Measurements from ENCODE around the gene XYLT1. TPM values are rescaled to one million over a fixed set of nuclear protein-coding genes. Genes with fewer than 3 reads are reported as not detected.
"Not testable (repeated sequence)": the region's sequence is repeated elsewhere in the genome, so short reads cannot be mapped to it uniquely, and the experiment has no call there.

XYLT1 gene
- total RNA-seq, 1 donor from 2014 or later = 16.4 TPM

GRCh38 chr16:17504050-17504449 is 33.3 kb upstream of the XYLT1 start:
- H3K9me3 Mint-ChIP-seq = peaks cover 8% of the 10 kb centered on the region
- peaks cover 7% of the 10 kb centered on the region for H3K27me3 Mint-ChIP-seq (ENCODE audit: insufficient read depth)
- H3K27ac Mint-ChIP-seq = no peak overlapping the region
- H3K4me3 Mint-ChIP-seq = no peak overlapping the region
- intact Hi-C loops (cut with micrococcal nuclease) = no loop called here
- no peaks in the 10 kb centered on the region for H3K4me1 Mint-ChIP-seq (ENCODE audit: low read depth)
- H3K36me3 Mint-ChIP-seq (ENCODE audit: low read depth) = no peaks in the 10 kb centered on the region
- no peak for DNase-seq (ENCODE audit: low spot score)

GRCh38 chr16:17503331-17503730 is 32.6 kb upstream of the XYLT1 start:
- Mint-ChIP-seq H3K27ac (no peak overlapping the region), H3K9me3 (peaks cover 8% of the 10 kb centered on the region), H3K4me3 (no peak overlapping the region), H3K27me3 (ENCODE audit: insufficient read depth) (peaks cover 7% of the 10 kb centered on the region), H3K36me3 (ENCODE audit: low read depth) (no peaks in the 10 kb centered on the region), H3K4me1 (ENCODE audit: low read depth) (no peaks in the 10 kb centered on the region)
- intact Hi-C loops (cut with micrococcal nuclease) = no loop called here
- DNase-seq (ENCODE audit: low spot score) = no peak

GRCh38 chr16:17501321-17501720 is 30.6 kb upstream of the XYLT1 start:
- no peak for DNase-seq (ENCODE audit: low spot score)
- Mint-ChIP-seq H3K36me3 (ENCODE audit: low read depth) (no peaks in the 10 kb centered on the region), H3K27ac (no peak overlapping the region), H3K9me3 (no peaks in the 10 kb centered on the region), H3K27me3 (ENCODE audit: insufficient read depth) (peaks cover 7% of the 10 kb centered on the region), H3K4me1 (ENCODE audit: low read depth) (no peaks in the 10 kb centered on the region), H3K4me3 (no peak overlapping the region)
- intact Hi-C loops (cut with micrococcal nuclease) = no loop called here

- Mint-ChIP-seq H3K9me3 (no peaks in the 10 kb centered on the region), H3K4me1 (ENCODE audit: low read depth) (no peaks in the 10 kb centered on the region), H3K4me3 (no peak overlapping the region), H3K27ac (no peak overlapping the region), H3K36me3 (ENCODE audit: low read depth) (no peaks in the 10 kb centered on the region), H3K27me3 (ENCODE audit: insufficient read depth) (peaks cover 13% of the 10 kb centered on the region)
- intact Hi-C loops (cut with micrococcal nuclease) = no loop called here
- DNase-seq (ENCODE audit: low spot score) = no peak
Observed at GRCh38 chr16:17499223-17499902, 28.6 kb upstream of the XYLT1 start.

GRCh38 chr16:17497648-17498047 is 26.9 kb upstream of the XYLT1 start:
- Mint-ChIP-seq H3K27me3 (ENCODE audit: insufficient read depth) (peaks cover 8% of the 10 kb centered on the region), H3K4me3 (no peak overlapping the region), H3K9me3 (no peaks in the 10 kb centered on the region), H3K4me1 (ENCODE audit: low read depth) (no peaks in the 10 kb centered on the region), H3K36me3 (ENCODE audit: low read depth) (no peaks in the 10 kb centered on the region), H3K27ac (no peak overlapping the region)
- DNase-seq (ENCODE audit: low spot score) = no peak
- intact Hi-C loops (cut with micrococcal nuclease) = no loop called here

GRCh38 chr16:17496891-17497290 is 26.1 kb upstream of the XYLT1 start:
- Mint-ChIP-seq H3K9me3 (no peaks in the 10 kb centered on the region), H3K27ac (no peak overlapping the region), H3K4me3 (no peak overlapping the region), H3K4me1 (ENCODE audit: low read depth) (no peaks in the 10 kb centered on the region), H3K27me3 (ENCODE audit: insufficient read depth) (peaks cover 14% of the 10 kb centered on the region), H3K36me3 (ENCODE audit: low read depth) (no peaks in the 10 kb centered on the region)
- intact Hi-C loops (cut with micrococcal nuclease) = no loop called here
- DNase-seq (ENCODE audit: low spot score) = no peak

- Mint-ChIP-seq H3K9me3 (no peaks in the 10 kb centered on the region), H3K27ac (no peak overlapping the region), H3K36me3 (ENCODE audit: low read depth) (no peaks in the 10 kb centered on the region), H3K4me3 (no peak overlapping the region), H3K4me1 (ENCODE audit: low read depth) (no peaks in the 10 kb centered on the region), H3K27me3 (ENCODE audit: insufficient read depth) (peaks cover 20% of the 10 kb centered on the region)
- intact Hi-C loops (cut with micrococcal nuclease) = no loop called here
- no peak for DNase-seq (ENCODE audit: low spot score)
Observed at GRCh38 chr16:17493012-17493411, 22.3 kb upstream of the XYLT1 start.

- Mint-ChIP-seq H3K27ac (no peak overlapping the region), H3K27me3 (ENCODE audit: insufficient read depth) (peaks cover 20% of the 10 kb centered on the region), H3K9me3 (no peaks in the 10 kb centered on the region), H3K4me1 (ENCODE audit: low read depth) (no peaks in the 10 kb centered on the region), H3K4me3 (no peak overlapping the region), H3K36me3 (ENCODE audit: low read depth) (no peaks in the 10 kb centered on the region)
- DNase-seq (ENCODE audit: low spot score) = no peak
- intact Hi-C loops (cut with micrococcal nuclease) = no loop called here
Observed at GRCh38 chr16:17491140-17491662, 20.4 kb upstream of the XYLT1 start.

GRCh38 chr16:17488506-17488905 is 17.7 kb upstream of the XYLT1 start:
- Mint-ChIP-seq H3K27me3 (ENCODE audit: insufficient read depth) (peaks cover 19% of the 10 kb centered on the region), H3K36me3 (ENCODE audit: low read depth) (no peaks in the 10 kb centered on the region), H3K27ac (no peak overlapping the region), H3K4me1 (ENCODE audit: low read depth) (no peaks in the 10 kb centered on the region), H3K4me3 (no peak overlapping the region), H3K9me3 (no peaks in the 10 kb centered on the region)
- intact Hi-C loops (cut with micrococcal nuclease) = no loop called here
- no peak for DNase-seq (ENCODE audit: low spot score)

- Mint-ChIP-seq H3K36me3 (ENCODE audit: low read depth) (no peaks in the 10 kb centered on the region), H3K9me3 (no peaks in the 10 kb centered on the region), H3K27ac (no peak overlapping the region), H3K4me1 (ENCODE audit: low read depth) (no peaks in the 10 kb centered on the region), H3K27me3 (ENCODE audit: insufficient read depth) (peaks cover 23% of the 10 kb centered on the region), H3K4me3 (no peak overlapping the region)
- intact Hi-C loops (cut with micrococcal nuclease) = no loop called here
- no peak for DNase-seq (ENCODE audit: low spot score)
Observed at GRCh38 chr16:17483351-17483750, 12.6 kb upstream of the XYLT1 start.

- peaks cover 33% of the 10 kb centered on the region for H3K27me3 Mint-ChIP-seq (ENCODE audit: insufficient read depth)
- H3K4me3 Mint-ChIP-seq; H3K4me1 Mint-ChIP-seq (ENCODE audit: low read depth); H3K9me3 Mint-ChIP-seq; H3K36me3 Mint-ChIP-seq (ENCODE audit: low read depth); DNase-seq (ENCODE audit: low spot score); H3K27ac Mint-ChIP-seq; intact Hi-C loops (cut with micrococcal nuclease): not testable (repeated sequence)
Observed at GRCh38 chr16:17482341-17482740, 11.6 kb upstream of the XYLT1 start.

GRCh38 chr16:17481736-17482135 is 11.0 kb upstream of the XYLT1 start:
- Mint-ChIP-seq H3K27me3 (ENCODE audit: insufficient read depth) (peaks cover 36% of the 10 kb centered on the region), H3K9me3 (no peaks in the 10 kb centered on the region), H3K4me1 (ENCODE audit: low read depth) (peaks cover 4% of the 10 kb centered on the region), H3K4me3 (no peak overlapping the region), H3K36me3 (ENCODE audit: low read depth) (no peaks in the 10 kb centered on the region), H3K27ac (no peak overlapping the region)
- DNase-seq (ENCODE audit: low spot score) = no peak
- intact Hi-C loops (cut with micrococcal nuclease) = no loop called here

GRCh38 chr16:17477260-17477545 is 6.4 kb upstream of the XYLT1 start:
- not testable (repeated sequence) for H3K27ac Mint-ChIP-seq; H3K9me3 Mint-ChIP-seq; H3K4me3 Mint-ChIP-seq; DNase-seq (ENCODE audit: low spot score); H3K36me3 Mint-ChIP-seq (ENCODE audit: low read depth)
- peaks cover 37% of the 10 kb centered on the region for H3K27me3 Mint-ChIP-seq (ENCODE audit: insufficient read depth)
- peaks cover 34% of the 10 kb centered on the region for H3K4me1 Mint-ChIP-seq (ENCODE audit: low read depth)
- intact Hi-C loops (cut with micrococcal nuclease) = loop anchor here (5.0 to 10.0 kb wide), 3 partner anchors 78 to 882 kb away; no protein-coding TSS in a partner anchor
